BE2C (cell line): ENCODE results near the gene SH3BP5.

Experiments
- DNase-seq: peaks from one replicate; pipeline ENCODE4 v3.0.0-alpha.2; 2020
- H3K27me3 ChIP-seq: fragments of 250-450 bp; sonication (Bioruptor Pico); 2 replicates; pipeline ENCODE4 v1.5.1; 2020; ENCODE audit warnings: mild to moderate bottlenecking
- H3K36me3 ChIP-seq: fragments of 250-450 bp; sonication (Bioruptor Pico); 2 replicates; pipeline ENCODE4 v1.5.1; 2020; ENCODE audit warnings: mild to moderate bottlenecking
- H3K4me1 ChIP-seq: fragments of 250-450 bp; sonication (Bioruptor Pico); 2 replicates; pipeline ENCODE4 v1.5.1; 2020
- H3K4me3 ChIP-seq: 2 replicates; pipeline ENCODE4 v1.5.1; 2011; ENCODE audit warnings: low read depth, low read length
- H3K9me3 ChIP-seq: fragments of 250-450 bp; sonication (Bioruptor Pico); 2 replicates; pipeline ENCODE4 v1.5.1; 2020
- CTCF ChIP-seq: IDR thresholded peaks from 2 replicates; pipeline ENCODE4 v1.5.1; 2012; ENCODE audit warnings: mild to moderate bottlenecking, low read depth, low read length

Gene SH3BP5

GRCh38 chr3:15341030-15341726, 8.8 kb upstream of the SH3BP5 start:
- H3K36me3 ChIP-seq, result no peaks in the 10 kb centered on the region
- no peaks in the 10 kb centered on the region for H3K4me1 ChIP-seq
- no peaks in the 10 kb centered on the region for H3K9me3 ChIP-seq
- no peak for DNase-seq
- no peak for TF ChIP-seq CTCF
- H3K27me3 ChIP-seq, result no peaks in the 10 kb centered on the region
- no peak overlapping the region for H3K4me3 ChIP-seq

GRCh38 chr3:15339786-15340215, 7.4 kb upstream of the SH3BP5 start:
- Histone ChIP-seq H3K4me3 (no peak overlapping the region), H3K9me3 (no peaks in the 10 kb centered on the region), H3K36me3 (no peaks in the 10 kb centered on the region), H3K27me3 (no peaks in the 10 kb centered on the region), H3K4me1 (no peaks in the 10 kb centered on the region)
- no peak for DNase-seq
- no peak for TF ChIP-seq CTCF

DNA sequence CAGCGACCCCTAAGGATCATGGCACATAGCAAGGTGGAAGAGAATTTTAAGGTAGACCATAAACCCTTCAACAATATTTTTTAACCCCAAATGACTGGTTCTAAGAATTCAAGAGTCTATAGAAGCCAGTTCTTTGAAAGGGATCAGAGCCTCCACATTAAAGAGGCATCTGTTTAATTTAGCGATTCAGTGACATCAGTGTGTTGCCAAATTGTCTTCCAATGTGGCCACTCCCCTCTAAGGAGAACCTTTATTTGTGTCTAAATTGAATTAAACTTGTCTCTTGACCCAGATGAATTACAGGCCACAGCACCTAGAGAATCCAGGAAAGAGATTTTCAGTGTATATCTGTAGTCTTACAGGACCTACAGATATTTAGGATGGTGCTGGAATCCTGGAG, 6.6 kb upstream of the SH3BP5 start:
- no peaks in the 10 kb centered on the region for H3K9me3 ChIP-seq
- no peak for DNase-seq
- no peak overlapping the region for H3K4me3 ChIP-seq
- no peaks in the 10 kb centered on the region for H3K36me3 ChIP-seq
- TF ChIP-seq CTCF, result no peak
- H3K4me1 ChIP-seq, result no peaks in the 10 kb centered on the region
- no peaks in the 10 kb centered on the region for H3K27me3 ChIP-seq

- DNase-seq, result no peak
- Histone ChIP-seq H3K4me1 (no peaks in the 10 kb centered on the region), H3K36me3 (no peaks in the 10 kb centered on the region), H3K9me3 (no peaks in the 10 kb centered on the region), H3K27me3 (no peaks in the 10 kb centered on the region), H3K4me3 (no peak overlapping the region)
- no peak for TF ChIP-seq CTCF
Observed at GRCh38 chr3:15337963-15338362, 5.6 kb upstream of the SH3BP5 start.

- DNase-seq, result no peak
- no peaks in the 10 kb centered on the region for H3K27me3 ChIP-seq
- no peaks in the 10 kb centered on the region for H3K4me1 ChIP-seq
- H3K9me3 ChIP-seq, result no peaks in the 10 kb centered on the region
- no peak overlapping the region for H3K4me3 ChIP-seq
- no peak for TF ChIP-seq CTCF
- H3K36me3 ChIP-seq, result no peaks in the 10 kb centered on the region
Observed at GRCh38 chr3:15336057-15336456, 3.7 kb upstream of the SH3BP5 start.

- Histone ChIP-seq H3K36me3 (no peaks in the 10 kb centered on the region), H3K4me3 (no peak overlapping the region), H3K9me3 (no peaks in the 10 kb centered on the region), H3K4me1 (no peaks in the 10 kb centered on the region), H3K27me3 (no peaks in the 10 kb centered on the region)
- TF ChIP-seq CTCF, result no peak
- DNase-seq, result no peak
Observed at GRCh38 chr3:15333956-15334263, 1.5 kb upstream of the SH3BP5 start.
